Sigmoid colon (tissue), 4 donors: ENCODE measurements around the gene DMPK.

Experiments used
- EP300 ChIP-seq, 4 donors: sonication (generic); formaldehyde crosslinking; IDR thresholded peaks; one replicate each; pipeline ENCODE4 v1.6.1; 2017; ENCODE audit warnings: antibody characterized with exemption in 4 of 4
- POLR2A ChIP-seq, 2 donors: fragments of 450-650 bp; IDR thresholded peaks; one replicate each; pipeline ENCODE4 v1.6.1; 2016; ENCODE audit warnings: antibody characterized with exemption in 2 of 2, mild to moderate bottlenecking in 2 of 2, moderate library complexity in 2 of 2
- TF ChIP-seq, protein P1 (sequence below), 4 experiments: fragments of 450-650 bp in 3 of 4; fragments of 200-600 bp in 1 of 4; IDR thresholded peaks; one replicate each; pipeline ENCODE4 v1.5.1; 2016 to 2019; ENCODE audit warnings: antibody characterized with exemption in 4 of 4, mild to moderate bottlenecking in 3 of 4, moderate library complexity in 2 of 4

DNA sequence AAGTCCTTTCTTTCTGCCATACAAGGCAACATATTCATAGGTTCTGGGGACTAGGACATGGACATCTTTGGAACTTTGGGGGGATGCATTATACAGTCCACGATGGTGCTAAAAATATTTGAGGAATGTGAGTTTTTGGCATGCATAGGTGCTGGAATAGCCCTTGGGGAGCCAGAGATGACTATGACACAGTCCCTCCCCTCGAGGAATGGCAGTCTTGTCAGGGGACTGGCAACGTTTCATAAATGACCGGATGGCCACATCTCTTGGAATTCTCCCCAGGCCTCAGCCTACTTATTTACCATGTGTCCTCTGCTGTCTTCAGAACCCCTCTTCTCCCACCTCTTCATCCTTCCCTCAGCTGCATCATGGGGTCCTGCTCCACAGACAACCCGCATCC is 35.4 kb downstream of the DMPK start:
- TF ChIP-seq, protein P1, sequence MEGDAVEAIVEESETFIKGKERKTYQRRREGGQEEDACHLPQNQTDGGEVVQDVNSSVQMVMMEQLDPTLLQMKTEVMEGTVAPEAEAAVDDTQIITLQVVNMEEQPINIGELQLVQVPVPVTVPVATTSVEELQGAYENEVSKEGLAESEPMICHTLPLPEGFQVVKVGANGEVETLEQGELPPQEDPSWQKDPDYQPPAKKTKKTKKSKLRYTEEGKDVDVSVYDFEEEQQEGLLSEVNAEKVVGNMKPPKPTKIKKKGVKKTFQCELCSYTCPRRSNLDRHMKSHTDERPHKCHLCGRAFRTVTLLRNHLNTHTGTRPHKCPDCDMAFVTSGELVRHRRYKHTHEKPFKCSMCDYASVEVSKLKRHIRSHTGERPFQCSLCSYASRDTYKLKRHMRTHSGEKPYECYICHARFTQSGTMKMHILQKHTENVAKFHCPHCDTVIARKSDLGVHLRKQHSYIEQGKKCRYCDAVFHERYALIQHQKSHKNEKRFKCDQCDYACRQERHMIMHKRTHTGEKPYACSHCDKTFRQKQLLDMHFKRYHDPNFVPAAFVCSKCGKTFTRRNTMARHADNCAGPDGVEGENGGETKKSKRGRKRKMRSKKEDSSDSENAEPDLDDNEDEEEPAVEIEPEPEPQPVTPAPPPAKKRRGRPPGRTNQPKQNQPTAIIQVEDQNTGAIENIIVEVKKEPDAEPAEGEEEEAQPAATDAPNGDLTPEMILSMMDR (IDR thresholded peaks at IDR 0.05), result no peak
- TF ChIP-seq POLR2A (IDR thresholded peaks at IDR 0.05) (no peak), EP300 (IDR thresholded peaks at IDR 0.05) (no peak)
